Natural killer cell (primary cell): ENCODE results near the gene CLSTN2. TPM values are rescaled to one million over a fixed set of nuclear protein-coding genes. Genes with fewer than 3 reads are reported as not detected.

Source experiments
- ATAC-seq, 3 donors: fragments of 150-1000 bp in 2 of 3; fragments of 200-7000 bp in 1 of 3; cut with Tn5 transposase; 1 replicate in 1 of 3; 2 replicates in 2 of 3; pipeline ENCODE4 v1.10.0; 2021; ENCODE audit warnings: mild to moderate bottlenecking in 2 of 3, moderate library complexity in 2 of 3
- DNase-seq, 2 donors: peaks; one replicate each; pipeline versions ENCODE4 v3.0.0 to v3.0.0-alpha.2; 2013 to 2021; ENCODE audit warnings: mixed read lengths in 1 of 2
- H3K27ac ChIP-seq: one replicate; pipeline ENCODE4 v1.5.1; 2013; ENCODE audit warnings: mild to moderate bottlenecking, low read length
- H3K27me3 ChIP-seq: one replicate; pipeline ENCODE4 v1.6.1; 2013; ENCODE audit warnings: low read length; ENCODE audit not compliant: control insufficient read depth, insufficient read depth
- H3K36me3 ChIP-seq: one replicate; pipeline ENCODE4 v1.6.1; 2013; ENCODE audit warnings: low read length; ENCODE audit not compliant: control insufficient read depth, insufficient read depth
- H3K4me1 ChIP-seq: one replicate; pipeline ENCODE4 v1.6.1; 2013; ENCODE audit warnings: low read length; ENCODE audit not compliant: control insufficient read depth, insufficient read depth
- H3K4me3 ChIP-seq: one replicate; pipeline ENCODE4 v1.5.1; 2013; ENCODE audit warnings: low read length
- H3K9me3 ChIP-seq: one replicate; pipeline ENCODE4 v1.6.1; 2013; ENCODE audit warnings: low read length; ENCODE audit not compliant: control insufficient read depth, insufficient read depth
- H3K27ac Mint-ChIP-seq, 2 donors: one replicate each; pipeline ENCODE4 v1.8.0; 2022; ENCODE audit warnings: mild to moderate bottlenecking in 2 of 2, mixed read lengths in 2 of 2, moderate library complexity in 1 of 2
- H3K27me3 Mint-ChIP-seq, 2 donors: one replicate each; pipeline ENCODE4 v1.8.0; 2022; ENCODE audit warnings: low read depth in 2 of 2, mixed read lengths in 2 of 2
- H3K36me3 Mint-ChIP-seq: one replicate; pipeline ENCODE4 v1.8.0; 2022; ENCODE audit warnings: mixed read lengths
- H3K4me1 Mint-ChIP-seq, 2 donors: one replicate each; pipeline ENCODE4 v1.8.0; 2022; ENCODE audit warnings: mixed read lengths in 2 of 2
- H3K4me3 Mint-ChIP-seq: one replicate; pipeline ENCODE4 v1.8.0; 2022; ENCODE audit warnings: mild to moderate bottlenecking, moderate library complexity, mixed read lengths
- H3K9me3 Mint-ChIP-seq, 2 donors: one replicate each; pipeline ENCODE4 v1.8.0; 2022; ENCODE audit warnings: mixed read lengths in 2 of 2
- WGBS: methylation state at CpG from one replicate; pipeline ENCODE4 v1.1.7; 2013; ENCODE audit warnings: missing lambda C conversion rate; ENCODE audit not compliant: insufficient coverage; 5-methylcytosine and 5-hydroxymethylcytosine counted together
- intact Hi-C: fragments of 100-400 bp; cut with micrococcal nuclease; formaldehyde crosslinking; loops from one replicate; pipeline ENCODE4 v1.14.2; 2022
- total RNA-seq, 4 donors: library from RNA; stranded (reverse); fragments of 120-200 nt in 1 of 4; gene quantifications; one replicate each; pipeline versions ENCODE4 v1.2.3 to v1.2.4, GENCODE V29; 2013 to 2022
- TF ChIP-seq, protein P1 (sequence below): fragments of 200-600 bp; IDR thresholded peaks from one replicate; pipeline ENCODE4 v1.8.0; 2022; ENCODE audit warnings: antibody characterized with exemption

Gene CLSTN2
- total RNA-seq, 3 donors from 2014 or later (not counting 1 experiment from before 2014, with no cell fraction given), result 0.05 TPM; not detected in 2

GRCh38 chr3:140206196-140207040 is 271.4 kb downstream of the CLSTN2 start:
- TF ChIP-seq, protein P1, sequence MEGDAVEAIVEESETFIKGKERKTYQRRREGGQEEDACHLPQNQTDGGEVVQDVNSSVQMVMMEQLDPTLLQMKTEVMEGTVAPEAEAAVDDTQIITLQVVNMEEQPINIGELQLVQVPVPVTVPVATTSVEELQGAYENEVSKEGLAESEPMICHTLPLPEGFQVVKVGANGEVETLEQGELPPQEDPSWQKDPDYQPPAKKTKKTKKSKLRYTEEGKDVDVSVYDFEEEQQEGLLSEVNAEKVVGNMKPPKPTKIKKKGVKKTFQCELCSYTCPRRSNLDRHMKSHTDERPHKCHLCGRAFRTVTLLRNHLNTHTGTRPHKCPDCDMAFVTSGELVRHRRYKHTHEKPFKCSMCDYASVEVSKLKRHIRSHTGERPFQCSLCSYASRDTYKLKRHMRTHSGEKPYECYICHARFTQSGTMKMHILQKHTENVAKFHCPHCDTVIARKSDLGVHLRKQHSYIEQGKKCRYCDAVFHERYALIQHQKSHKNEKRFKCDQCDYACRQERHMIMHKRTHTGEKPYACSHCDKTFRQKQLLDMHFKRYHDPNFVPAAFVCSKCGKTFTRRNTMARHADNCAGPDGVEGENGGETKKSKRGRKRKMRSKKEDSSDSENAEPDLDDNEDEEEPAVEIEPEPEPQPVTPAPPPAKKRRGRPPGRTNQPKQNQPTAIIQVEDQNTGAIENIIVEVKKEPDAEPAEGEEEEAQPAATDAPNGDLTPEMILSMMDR, result no peak
- Mint-ChIP-seq H3K9me3 (no peaks in the 10 kb centered on the region), H3K4me1 (no peaks in the 10 kb centered on the region), H3K36me3 (no peaks in the 10 kb centered on the region), H3K27me3 (peaks cover 10 to 14% of the 10 kb centered on the region in 2 donors), H3K27ac (no peak overlapping the region), H3K4me3 (no peak overlapping the region)
- no peaks in the 10 kb centered on the region for H3K4me1 ChIP-seq
- WGBS, result 30% methylated on average over 3 of the region's 4 CpGs
- DNase-seq, result no peak
- H3K27ac ChIP-seq, result no peak overlapping the region
- H3K9me3 ChIP-seq, result no peaks in the 10 kb centered on the region
- ATAC-seq, result no peak
- H3K36me3 ChIP-seq, result no peaks in the 10 kb centered on the region
- intact Hi-C loops, result no loop called here
- H3K27me3 ChIP-seq, result no peaks in the 10 kb centered on the region
- H3K4me3 ChIP-seq, result no peak overlapping the region

- Histone ChIP-seq H3K36me3 (no peaks in the 10 kb centered on the region), H3K27me3 (no peaks in the 10 kb centered on the region), H3K4me1 (no peaks in the 10 kb centered on the region), H3K27ac (no peak overlapping the region), H3K4me3 (no peak overlapping the region), H3K9me3 (no peaks in the 10 kb centered on the region)
- WGBS, result 74% methylated on average over 2 of the region's 2 CpGs
- Mint-ChIP-seq H3K4me1 (no peaks in the 10 kb centered on the region), H3K27ac (no peak overlapping the region), H3K4me3 (no peak overlapping the region), H3K9me3 (no peaks in the 10 kb centered on the region), H3K27me3 (peaks cover 10 to 14% of the 10 kb centered on the region in 2 donors), H3K36me3 (no peaks in the 10 kb centered on the region)
- intact Hi-C loops, result no loop called here
- DNase-seq (no peak), ATAC-seq (no peak)
- TF ChIP-seq, protein P1, result no peak
These were observed 272.6 kb downstream of the CLSTN2 start for GRCh38 chr3:140207541-140207940.

DNA sequence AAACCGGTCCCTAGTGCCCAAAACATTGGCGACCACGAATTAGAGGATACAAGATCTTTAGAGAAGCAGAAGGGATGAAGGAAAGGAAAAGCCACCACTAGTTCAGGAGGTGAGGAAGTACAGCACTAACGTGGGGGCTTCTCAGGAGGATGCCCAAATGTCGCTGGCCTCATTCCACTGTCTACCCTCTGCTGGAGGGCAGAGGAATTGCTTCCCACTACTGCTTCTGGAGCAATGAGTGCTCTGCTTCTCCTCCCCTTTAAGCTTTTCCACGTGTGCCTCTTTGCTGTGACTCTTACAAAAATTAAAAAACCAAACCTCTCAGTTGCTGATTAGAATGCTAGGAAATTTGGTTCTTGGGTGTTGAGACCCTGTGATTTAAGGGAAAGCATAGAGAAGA is 281.3 kb downstream of the CLSTN2 start:
- WGBS, result 42% methylated on average over 6 of the region's 6 CpGs
- no peaks in the 10 kb centered on the region for H3K9me3 ChIP-seq
- H3K9me3 Mint-ChIP-seq, result no peaks in the 10 kb centered on the region
- H3K4me1 ChIP-seq, result no peaks in the 10 kb centered on the region
- TF ChIP-seq, protein P1, result no peak
- H3K36me3 Mint-ChIP-seq, result no peaks in the 10 kb centered on the region
- no peak for ATAC-seq
- no peak overlapping the region for H3K4me3 Mint-ChIP-seq
- no peaks in the 10 kb centered on the region for H3K27me3 ChIP-seq
- no peak overlapping the region for H3K27ac ChIP-seq
- intact Hi-C loops, result no loop called here
- H3K4me3 ChIP-seq, result no peak overlapping the region
- H3K27me3 Mint-ChIP-seq, result peaks cover 0 to 17% of the 10 kb centered on the region in 2 donors
- H3K4me1 Mint-ChIP-seq, result no peaks in the 10 kb centered on the region
- H3K27ac Mint-ChIP-seq, result no peak overlapping the region
- H3K36me3 ChIP-seq, result no peaks in the 10 kb centered on the region
- DNase-seq, result no peak

- no peaks in the 10 kb centered on the region for H3K27me3 ChIP-seq
- no peaks in the 10 kb centered on the region for H3K36me3 Mint-ChIP-seq
- no peak overlapping the region for H3K27ac ChIP-seq
- intact Hi-C loops, result no loop called here
- H3K27me3 Mint-ChIP-seq, result peaks cover 0 to 7% of the 10 kb centered on the region in 2 donors
- DNase-seq (no peak), ATAC-seq (no peak)
- no peaks in the 10 kb centered on the region for H3K36me3 ChIP-seq
- H3K9me3 ChIP-seq, result no peaks in the 10 kb centered on the region
- WGBS, result 84% methylated on average over 8 of the region's 11 CpGs
- no peaks in the 10 kb centered on the region for H3K4me1 ChIP-seq
- no peaks in the 10 kb centered on the region for H3K9me3 Mint-ChIP-seq
- H3K4me3 Mint-ChIP-seq, result no peak overlapping the region
- TF ChIP-seq, protein P1, result no peak
- H3K4me3 ChIP-seq, result no peak overlapping the region
- no peaks in the 10 kb centered on the region for H3K4me1 Mint-ChIP-seq
- H3K27ac Mint-ChIP-seq, result no peak overlapping the region
These were observed 284.3 kb downstream of the CLSTN2 start for GRCh38 chr3:140219291-140219690.
